Left hindlimb (tissue), 1 donor: ENCODE data around the gene BTBD1.
"Not testable (repeated sequence)": the region's sequence is repeated elsewhere in the genome, so short reads cannot be mapped to it uniquely, and the experiment has no call there.

Experiments
- DNase-seq: peaks from one replicate; pipeline ENCODE4 v3.0.0-alpha.2; 2018

Gene BTBD1

DNA sequence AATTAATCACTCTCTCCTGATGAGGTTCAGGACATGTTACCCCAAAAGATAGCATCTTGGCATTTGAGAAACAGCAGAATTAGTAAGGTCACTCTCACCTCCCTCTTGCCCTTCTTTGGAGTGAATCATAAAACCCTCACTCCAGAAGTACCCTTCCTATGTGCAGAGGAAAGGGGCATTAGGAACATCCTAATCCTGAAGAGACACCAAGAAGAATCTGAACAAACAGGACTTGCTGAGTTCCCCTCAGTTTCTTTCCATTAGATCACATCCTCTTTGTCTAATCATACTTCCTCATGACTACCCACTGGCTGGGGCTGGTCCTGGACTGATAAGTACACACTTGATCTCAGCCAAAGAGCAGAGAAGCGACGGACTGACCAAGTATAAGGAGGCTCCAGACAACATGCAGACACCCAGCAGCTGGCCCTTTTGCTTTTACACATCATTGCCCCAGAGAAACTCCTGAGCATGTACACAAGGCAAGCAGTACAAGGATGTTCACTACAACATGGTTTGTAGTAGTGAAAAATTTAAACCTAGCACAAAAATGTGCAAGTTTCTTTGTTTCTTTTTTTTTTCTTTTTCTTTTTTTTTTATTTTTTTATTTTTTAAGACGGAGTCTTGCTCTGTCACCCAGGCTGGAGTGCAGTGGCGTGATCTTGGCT is 25.4 kb upstream of the BTBD1 start:
- no peak for DNase-seq

DNA sequence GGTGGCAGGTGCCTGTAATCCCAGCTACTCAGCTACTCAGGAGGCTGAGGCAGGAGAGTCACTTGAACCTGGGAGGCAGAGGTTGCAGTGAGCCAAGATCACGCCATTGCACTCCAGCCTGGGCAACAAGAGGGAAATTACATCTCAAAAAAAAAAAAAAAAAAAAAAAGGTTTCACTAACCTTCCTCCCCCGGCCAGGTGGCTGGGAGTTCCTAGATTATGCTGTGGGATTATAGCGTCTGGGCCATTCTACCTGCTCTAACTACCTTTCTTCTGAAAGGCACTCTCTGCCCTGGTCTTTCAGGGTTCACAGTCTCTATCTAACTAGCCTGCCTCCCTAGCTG is 24.9 kb upstream of the BTBD1 start:
- not testable (repeated sequence) for DNase-seq

DNA sequence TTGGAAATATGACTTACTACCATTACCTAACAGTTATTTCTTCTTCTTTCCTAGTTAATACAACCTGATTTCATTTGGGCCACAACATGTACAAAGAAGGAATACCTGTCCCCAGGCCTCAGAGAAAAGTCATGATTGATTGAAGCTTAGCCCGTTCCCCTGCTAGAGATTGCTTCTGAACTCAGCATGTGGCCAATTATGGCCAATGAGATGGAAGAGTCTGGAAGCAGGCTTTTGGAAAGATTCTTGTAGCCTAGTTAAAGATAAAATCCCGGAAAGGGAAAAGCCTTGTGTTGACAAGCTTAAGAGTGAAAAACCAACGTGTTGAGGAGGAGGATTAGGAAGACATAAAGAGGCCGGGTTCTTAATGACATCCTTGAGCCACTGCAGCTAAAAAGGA is 23.4 kb upstream of the BTBD1 start:
- DNase-seq: no peak

DNA sequence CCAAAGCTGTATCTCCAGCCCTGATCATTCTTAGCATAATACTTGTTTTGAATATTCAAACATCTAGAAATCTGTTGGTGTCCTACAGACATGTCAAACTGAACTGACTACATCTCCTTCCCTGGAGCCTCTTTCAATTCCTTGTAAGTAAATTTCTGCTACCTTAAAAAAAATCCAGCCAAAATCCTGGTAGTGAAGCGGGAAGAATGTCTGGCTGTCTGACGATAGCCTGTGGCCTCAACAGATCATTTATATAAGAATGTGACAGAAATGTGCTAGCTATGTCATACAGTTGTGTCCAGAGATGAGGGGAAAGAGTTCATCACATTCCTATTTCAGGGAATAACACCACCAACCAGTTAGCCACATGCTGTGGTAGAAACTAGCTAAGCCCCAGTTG is 21.8 kb upstream of the BTBD1 start:
- no peak for DNase-seq

DNA sequence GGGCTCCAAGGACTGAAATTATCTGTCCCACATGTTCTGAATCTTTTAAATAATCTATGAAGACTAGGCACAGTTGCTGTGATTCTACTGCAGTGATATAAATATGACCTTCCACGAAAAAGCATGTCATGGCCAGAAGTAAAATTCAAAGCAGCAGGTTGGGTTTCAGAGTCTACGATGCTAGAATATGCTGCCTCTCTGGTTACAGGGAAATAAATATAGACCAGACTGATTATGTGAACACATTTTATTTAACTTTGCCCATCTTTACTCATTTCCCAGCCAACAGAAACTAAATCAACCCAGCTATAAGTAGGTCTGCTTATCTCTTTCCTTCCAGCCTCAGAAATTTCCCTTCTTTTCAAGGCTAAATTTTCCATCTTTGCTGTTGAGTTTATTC is 20.5 kb upstream of the BTBD1 start:
- no peak for DNase-seq

DNA sequence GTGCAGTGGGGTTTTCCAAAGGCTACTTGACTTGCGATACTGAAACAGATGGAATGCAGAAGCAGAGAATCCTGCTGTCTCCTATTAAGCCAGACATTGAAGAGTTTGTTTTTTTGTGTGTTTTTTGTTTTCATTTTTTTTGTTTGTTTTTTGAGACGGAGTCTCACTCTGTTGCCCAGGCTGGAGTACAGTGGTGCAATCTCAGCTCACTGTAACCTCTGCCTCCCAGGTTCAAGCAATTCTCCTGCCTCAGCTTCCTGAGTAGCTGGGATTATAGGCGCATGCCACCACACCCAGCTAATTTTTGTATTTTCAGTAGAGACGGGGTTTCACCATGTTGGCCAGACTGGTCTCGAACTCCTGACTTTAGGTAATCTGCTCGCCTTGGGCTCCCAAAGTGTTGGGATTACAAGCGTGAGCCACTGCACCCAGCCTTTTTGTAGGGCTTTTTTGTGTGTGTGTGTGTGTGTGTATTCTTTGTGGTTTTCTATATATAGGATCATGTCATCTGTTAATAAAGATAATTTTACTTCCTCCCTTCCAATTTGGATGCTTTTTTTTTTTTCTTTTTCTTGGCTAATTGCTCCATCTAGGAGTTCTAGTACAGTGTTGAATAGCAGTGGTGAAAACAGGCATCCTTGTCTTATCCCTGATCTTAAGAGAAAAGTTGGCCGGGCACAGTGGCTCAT is 19.0 kb upstream of the BTBD1 start:
- DNase-seq: not testable (repeated sequence)

DNA sequence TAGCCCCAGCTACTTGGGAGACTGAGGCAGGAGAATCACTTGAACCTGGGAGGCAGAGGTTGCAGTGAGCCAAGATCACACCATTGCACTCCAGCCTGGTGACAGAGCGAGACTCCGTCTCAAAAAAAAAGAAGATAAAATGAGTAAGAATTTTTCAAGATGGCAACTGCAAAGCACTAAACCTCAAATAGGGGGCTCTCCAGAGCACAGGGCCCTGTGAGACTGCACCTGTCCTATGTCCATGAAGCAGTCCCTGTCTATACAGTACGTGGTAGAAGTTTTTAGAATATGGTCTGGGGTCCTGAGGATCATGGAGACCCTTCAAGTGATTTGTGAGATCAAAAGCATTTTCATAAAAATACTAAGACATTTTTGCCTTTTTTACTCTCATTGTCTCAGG is 18.4 kb upstream of the BTBD1 start:
- not testable (repeated sequence) for DNase-seq

DNA sequence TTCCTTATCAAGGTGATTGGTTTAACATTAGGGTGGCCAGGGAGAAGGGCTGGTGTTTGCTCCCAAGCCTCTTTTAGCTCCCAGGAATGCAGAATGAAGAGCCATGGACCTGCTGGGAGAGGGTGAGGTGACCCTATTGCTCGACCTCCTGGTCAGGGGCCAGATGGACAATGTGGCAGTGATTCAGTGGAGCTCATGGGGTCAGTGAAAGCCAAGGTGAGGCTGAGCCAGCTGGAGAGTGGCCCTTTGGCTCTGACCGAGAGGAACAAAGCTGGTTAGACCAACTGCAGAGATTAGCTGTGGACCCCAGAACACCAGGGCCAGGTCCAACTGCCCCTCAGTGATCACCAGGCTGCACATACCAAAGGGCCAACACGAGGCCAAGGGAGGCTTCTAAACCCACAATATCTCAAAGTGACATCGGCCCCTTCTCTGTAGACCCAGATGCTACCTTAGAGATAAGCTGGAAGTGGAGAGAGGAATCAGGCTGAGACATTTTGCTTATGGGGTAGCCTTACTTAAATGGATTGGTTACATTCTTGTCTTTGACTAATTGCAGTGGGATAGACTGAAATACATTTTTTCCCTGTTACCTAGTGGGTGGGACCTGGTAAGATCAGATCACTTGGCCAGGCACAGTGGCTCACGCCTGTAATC is 15.8 kb upstream of the BTBD1 start:
- no peak for DNase-seq

DNA sequence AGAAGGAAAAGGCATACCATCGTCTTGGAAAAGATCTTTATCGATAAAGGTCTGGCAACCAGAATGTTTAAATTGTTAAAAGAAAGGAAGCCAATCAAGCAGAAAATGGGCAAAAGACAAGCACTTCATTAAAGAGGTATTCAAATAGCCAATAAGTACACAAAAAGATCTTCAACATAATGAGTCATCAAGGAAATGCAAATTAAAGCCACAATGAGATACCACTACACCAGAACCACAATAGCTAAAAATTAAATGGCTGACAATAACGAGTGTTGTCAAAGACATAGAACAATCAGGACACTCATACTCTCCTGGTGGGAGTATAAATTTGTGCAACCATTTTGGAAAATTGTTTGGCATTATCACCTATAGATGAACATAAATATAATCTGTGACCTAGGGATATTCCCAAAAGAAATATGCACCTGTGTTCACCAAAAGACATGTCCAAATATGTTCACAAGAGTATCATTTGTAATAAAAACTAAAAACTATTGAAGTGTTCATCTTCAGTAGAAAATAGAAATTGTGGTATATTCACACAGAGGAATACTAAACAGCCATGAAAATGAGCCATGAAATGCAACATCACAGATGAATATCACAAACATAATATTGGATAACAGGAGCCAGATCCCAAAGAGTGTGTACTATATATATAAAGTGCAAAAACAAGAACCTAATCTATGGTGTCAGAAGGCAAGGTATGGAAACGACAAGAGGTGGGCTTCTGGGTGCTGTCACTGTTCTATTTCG is 14.4 kb upstream of the BTBD1 start:
- DNase-seq: no peak

DNA sequence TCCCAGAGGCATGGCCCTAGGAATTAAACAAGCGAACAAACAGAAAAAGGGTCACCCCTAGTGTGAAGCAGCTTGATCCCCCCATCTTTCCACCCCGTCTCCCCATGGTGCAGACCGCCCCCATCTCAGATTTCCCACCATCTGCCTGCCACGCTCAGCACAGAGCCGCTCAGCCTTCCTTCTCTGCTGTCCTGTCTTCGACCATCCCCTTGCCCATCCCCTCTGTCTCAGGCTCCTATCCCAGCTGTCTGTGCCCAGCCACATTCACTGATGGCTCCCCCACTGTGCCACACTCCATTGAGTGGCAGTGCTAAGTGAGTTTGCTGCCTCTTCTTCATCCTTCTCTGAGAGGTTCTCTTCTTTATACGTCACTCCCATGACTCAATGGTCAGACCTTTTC is 11.7 kb upstream of the BTBD1 start:
- DNase-seq: no peak

DNA sequence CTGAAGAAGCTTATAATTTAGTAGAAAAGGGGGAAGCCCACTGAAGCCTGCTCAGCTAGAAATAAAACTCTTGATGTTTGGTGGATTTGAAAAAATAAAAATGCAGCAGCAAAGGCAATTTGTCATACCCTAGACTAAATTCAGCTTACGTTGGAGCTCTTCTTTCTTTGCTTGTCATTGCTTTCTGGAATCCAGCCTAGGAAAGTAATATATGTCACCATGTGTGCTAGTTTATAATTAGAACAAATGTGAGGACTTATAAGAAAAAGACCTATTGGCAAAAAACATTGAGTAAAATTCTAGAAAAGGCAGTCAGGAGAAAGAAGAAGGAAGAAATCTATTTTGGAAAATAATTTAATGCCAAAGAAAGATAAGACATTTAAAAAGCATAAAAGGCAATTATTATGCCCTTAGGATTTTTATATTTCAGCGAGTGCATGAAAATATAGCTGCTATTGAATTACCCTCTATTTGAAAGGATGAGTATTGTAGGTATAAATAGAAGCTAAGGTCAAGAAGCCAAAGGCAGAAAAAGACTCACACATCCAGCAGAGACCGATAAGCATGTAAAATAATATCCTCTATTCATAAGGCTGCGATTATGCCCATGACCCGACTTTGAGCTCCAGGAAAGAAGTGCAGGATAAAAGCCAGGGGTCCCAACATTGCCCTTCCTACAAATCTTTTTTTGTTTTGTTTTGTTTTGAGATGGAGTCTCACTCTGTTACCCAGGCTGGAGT is 10.6 kb upstream of the BTBD1 start:
- no peak for DNase-seq

DNA sequence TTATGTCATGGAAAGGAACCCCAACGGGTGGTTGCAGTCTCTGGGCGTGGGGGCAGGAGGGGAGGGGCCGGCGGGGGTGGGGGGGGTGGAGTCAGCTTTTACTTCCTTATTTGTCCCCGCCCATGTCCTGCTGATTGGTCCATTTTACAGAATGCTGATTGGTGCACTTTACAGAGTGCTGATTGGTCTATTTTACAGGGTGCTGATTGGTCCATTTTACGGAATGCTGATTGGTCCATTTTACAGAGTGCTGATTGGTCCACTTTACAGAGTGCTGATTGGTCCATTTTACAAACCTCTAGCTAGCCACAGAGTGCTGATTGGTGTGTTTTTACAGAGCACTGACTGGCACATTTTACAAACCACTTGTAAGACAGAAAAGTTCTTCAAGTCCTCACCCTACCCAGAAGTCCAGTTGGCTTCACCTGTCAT is 2.2 kb upstream of the BTBD1 start:
- DNase-seq: not testable (repeated sequence)

DNA sequence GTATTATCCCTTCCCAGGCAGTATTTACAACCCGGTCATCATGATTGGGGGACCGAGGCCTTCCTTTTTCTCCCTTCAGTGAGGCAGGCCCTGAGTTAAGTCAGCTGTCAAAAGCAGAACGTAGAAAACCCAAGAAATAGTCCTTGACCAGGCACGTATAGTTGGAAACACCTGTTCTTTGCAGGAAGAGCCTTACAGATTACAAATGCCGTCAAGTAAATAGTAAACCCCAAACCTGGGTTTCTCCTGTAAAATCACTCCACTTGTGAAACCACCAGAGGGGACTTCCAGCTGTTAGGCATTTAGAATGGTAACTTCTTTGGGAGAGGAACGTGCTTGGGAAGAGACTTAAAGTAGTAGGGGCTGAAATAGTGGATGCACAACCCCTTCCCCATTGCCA is 1.0 kb upstream of the BTBD1 start:
- no peak for DNase-seq

DNA sequence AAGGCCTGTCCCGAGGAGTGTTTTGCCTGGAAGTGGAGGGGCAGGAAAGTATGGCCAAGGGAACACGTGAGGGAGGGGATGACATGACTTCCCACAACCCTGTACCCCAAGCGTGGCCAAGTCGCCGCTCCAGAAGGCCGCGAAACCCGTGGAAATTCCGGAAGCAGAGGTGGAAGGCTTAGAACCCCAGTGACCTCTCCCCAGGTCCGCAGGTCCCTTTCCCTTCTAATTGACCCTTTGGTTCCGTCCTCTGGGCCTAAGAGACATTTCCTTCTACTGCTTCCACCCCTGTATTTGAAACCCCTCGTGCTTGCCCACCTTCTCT is 548 bp upstream of the BTBD1 start:
- DNase-seq: no peak

DNA sequence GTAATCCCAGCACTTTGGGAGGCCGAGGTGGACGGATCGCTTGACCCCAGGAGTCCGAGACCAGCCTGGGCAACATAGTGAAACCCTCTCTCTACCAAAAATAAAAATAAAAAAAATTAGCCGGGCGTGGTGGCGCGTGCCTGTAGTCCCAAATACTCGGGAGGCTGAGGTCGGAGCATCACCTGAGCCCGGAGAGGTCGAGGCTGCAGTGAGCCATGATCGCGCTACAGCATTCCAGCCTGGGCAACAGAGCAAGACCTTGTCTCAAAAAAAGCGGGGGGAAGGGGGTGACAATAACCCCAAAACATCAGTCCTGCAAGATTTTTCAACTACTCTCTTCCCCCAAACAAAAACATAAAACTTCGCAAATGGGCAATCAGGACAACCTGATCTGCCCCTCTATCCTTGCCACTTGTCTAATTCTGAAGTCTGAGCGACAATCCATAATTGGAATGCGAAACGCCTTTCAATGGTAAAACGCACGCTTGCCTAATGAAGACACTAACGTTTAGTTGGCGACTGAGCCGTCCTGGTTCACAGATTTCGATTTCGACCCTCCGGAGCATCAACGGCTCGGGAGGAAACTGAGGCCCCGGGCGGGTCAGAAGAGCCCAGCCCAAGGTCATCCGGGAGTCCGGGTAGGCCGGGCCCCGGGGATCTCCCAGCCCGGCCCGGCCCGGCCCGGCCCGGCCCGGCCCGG is 868 bp downstream of the BTBD1 start:
- DNase-seq: no peak

DNA sequence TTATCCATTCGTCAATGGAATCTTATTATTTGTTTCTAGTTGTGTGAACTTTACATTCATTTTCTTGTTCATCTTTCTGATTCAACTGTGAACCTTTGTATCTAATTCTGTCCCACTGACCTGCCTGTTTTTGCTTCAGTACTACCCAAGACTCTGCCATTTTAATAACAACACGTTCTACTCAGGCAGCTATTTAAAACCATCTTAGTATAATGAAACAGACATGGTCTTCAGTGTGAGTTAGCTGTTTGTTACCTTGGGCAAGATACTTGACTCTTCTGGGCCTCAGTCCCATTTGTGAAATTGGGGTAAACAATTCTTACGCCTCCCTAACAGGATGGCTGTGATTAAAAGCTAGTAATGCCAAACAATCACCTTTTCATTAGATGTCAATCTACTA is 1.6 kb downstream of the BTBD1 start:
- DNase-seq: no peak

DNA sequence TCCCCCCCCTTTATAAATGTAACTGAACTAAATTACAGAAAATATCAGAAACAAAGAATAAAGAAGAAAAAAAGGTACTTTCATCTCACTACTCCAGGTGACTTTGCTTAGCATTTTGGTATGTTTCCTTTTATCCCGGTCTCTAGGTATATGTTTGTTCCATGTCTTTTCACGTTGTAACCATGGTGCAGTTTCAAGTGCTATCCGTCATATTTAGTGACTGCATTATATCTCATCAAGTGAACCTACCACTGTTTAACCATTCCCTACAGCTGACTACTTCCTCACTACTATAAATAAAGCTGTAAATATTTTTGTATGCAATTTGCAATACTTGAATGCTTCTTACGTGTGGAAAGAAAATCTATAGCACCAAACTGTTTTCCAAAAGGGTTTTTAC is 2.2 kb downstream of the BTBD1 start:
- no peak for DNase-seq

DNA sequence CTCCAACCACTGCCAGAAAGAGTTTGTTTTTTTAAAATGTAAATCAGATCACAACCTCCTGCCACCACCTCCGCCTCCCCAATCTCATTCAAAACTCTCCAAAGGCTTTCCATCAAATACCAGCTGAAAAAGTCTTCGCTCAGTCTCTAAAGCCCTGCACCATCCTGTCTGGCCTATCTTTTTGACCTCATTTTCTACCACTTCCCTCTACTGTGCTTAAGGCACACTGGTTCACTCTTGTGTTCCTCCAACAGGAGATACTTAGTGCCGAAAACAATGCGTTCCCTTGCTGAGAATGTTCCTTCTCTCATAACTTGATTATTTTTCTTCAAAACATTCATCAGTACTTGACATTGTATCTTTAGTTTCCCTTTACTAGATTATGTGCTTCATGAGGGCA is 3.5 kb downstream of the BTBD1 start:
- no peak for DNase-seq

DNA sequence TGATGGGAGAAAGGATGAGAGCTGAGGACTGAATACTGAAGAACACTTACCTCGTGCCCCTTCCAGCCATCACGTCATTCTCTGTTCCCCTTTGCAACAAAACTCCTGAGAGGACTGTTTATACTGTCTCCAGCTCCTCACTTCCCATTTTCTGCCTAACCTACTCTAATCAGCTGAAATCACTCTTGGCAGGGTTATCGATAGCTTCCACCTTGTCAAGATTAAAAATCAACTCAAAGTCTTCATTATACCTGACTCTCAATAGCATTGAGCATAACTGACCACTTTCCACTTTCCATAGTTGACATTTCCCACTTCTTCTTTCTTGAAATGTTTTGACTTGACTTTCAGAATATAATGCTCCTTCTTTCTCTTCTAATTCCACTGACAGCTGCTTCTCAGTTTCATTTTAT is 4.3 kb downstream of the BTBD1 start:
- no peak for DNase-seq

DNA sequence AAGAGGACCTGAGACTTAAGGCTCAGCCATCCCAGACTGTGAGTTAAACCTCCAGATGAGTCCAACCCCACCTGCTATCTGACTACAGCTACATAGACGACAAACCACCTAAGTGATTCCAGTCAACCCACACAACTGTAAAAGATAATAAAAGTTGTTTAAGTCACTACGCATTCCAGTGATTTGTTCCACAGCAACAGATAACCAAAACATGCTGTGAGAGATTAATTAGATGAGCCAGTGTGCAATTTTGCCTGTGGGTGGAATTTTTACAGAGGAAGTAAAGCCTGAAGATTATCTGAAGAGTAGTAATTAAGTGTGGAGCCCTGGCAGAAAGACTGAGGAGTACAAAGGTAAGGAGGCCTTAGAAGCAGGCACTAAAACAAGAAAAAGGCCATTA is 5.4 kb downstream of the BTBD1 start:
- no peak for DNase-seq

DNA sequence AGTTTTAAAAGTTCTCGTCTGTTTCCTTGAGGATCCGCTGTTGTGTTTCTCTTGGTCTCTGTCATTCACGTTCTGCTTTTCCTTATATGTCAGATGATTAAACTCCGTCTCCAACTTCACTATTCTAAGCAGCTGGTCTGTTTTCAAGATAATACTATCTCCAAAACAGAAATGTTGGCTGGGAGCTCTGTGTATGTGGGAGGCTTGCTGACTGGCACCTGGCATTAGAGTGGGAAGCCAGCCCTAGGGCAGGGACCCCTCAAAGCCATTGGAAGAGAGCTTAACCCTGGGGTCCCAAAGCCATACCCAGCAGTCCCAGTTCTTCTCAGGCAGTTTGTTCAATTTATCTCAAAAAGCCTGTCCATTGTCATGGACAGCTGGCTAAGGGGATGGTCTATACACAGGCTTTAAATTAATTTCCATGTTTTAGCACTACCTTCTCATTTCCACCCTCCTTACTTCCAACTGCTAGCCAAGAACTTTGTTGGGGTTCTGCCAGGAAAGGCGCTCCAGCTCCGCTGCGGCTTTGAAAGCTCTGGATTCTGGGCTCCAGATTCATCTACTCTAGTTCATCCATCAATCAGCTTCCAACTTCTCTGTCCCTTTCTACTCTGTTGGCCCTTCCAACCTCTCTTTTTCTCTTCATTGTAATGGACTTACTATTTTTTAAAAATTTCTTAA is 9.2 kb downstream of the BTBD1 start:
- no peak for DNase-seq

DNA sequence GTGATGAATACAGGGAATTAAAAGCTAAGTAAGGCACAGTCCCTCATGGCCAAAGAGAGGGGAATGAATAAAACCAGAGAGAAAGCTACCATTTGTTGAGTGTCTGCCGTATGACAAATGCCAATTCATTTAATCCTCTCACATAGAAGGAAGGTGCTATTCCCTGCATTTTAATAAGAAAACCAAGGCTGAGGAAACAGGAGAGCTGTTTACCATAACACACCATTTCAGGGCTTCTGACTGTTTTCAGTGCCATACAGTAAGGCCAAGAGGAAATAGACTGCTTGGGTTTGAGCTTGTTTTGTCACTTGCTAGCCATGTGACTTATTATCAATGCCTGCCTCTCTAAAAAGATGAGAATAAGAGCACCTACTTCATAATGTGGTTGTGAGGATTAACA is 10.1 kb downstream of the BTBD1 start:
- DNase-seq: no peak
